HG03103 (cell line): ENCODE results near the gene CDC25A.
A peak's percentile ranks its signal among the peaks of the same experiment; 100 is the strongest.

Experiments
- ATAC-seq: cut with Tn5 transposase; IDR thresholded peaks from one replicate; pipeline ENCODE4 v1.9.1; 2021; ENCODE audit warnings: low read depth; ENCODE audit not compliant: unreplicated experiment

CDC25A gene

GRCh38 chr3:48143567-48143966 is 44.6 kb downstream of the CDC25A start:
- ATAC-seq: no peak

DNA sequence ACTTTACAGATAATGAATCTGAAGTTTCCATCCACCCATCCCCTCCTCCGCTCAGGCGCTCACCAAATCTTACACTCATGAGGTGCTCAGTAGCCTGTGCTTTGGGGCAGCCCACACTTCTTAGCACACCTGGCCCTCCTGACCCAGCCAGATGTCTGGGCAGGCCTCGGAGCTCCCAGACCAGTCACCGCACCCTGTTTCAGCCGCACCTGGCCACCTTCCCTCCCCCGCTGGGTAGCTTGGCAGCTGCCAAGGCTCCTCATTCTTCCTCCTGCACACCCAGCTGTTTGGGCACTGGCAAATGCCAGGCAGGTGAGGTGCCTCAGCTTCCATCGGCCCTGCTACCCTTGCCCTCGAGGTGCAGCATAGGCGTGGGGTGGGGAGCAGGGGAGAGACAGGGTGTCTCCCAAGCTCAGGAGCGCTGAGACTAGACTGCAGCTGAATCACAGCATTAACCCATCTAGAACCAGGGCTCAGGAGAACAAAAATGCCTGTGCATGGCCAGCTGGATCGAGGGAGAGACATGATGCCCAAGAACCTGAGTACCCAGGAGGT is 45.8 kb downstream of the CDC25A start:
- no peak for ATAC-seq

DNA sequence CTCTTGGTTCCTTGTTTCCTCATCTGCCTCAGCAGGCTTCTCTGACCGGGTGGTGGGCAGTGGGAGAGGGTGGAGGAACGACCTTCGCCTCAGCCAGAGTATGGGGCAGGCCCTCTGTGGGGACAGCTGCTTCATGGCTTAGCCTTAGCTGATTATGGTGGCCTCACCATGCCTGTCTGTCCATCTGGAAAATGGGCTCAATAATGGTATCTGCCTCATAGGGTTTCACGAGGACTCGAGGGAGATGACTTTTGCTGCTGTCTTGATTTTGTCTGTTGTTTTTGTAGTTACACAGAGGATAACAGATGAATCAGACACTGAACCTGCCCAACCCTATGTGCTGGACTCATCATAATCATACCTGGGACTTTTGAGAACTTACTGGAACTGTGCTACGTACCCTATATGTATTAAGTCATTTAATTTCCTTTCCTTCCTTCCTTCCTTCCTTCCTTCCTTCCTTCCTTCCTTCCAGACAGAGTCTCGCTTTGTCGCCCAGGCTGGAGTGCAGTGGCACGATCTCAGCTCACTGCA is 46.5 kb downstream of the CDC25A start:
- ATAC-seq: no peak

DNA sequence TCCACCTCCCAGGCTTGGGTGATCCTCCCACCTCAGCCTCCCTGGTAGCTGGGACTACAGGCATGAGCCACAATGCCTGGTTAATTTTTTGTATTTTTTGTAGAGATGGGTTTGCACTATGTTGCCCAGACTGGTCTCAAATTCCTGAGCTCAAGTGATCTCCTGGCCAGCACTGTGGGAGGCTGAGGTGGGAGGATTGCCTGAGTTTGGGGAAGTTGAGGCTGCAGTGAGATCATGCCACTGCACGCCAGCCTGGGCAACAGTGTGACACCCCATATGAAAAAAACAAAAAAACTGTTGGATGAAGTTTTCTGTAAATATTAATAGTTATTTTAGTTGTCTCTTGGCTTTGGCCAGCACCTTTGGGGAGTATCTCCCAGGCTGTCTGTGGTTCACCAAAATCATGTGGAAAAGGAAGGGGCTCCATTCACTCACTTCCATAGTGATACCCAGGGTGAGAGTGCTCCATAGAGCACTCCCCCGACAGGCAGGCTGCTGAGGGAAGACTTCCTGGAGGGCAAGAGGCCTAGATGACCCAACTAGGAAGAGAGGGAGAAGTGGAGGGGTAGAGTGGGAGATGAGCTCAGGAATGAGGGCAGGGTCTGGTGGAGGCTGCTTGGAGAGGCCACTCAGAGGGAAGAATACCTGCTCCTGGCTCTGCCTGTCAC is 47.1 kb downstream of the CDC25A start:
- no peak for ATAC-seq

DNA sequence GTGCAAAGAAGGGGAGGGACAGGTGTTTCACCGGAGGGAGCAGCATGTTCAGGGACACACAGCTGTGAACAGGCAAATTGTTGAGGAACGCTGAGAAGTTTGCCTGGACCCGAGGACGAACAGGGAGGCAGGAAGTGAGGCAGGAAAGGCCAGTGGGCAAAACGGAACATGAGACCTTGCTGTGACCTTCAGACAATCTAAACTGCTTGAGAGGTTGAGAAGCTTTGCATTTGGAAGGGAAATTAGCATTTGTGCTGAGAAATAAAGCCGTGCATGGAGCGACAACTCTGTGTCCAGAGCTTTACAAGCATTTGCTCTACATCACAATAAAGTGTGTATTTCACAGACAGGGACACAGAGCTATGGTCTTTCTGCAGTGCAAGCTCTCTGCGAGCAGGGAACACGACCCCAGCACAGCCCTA is 47.9 kb downstream of the CDC25A start:
- ATAC-seq: no peak

DNA sequence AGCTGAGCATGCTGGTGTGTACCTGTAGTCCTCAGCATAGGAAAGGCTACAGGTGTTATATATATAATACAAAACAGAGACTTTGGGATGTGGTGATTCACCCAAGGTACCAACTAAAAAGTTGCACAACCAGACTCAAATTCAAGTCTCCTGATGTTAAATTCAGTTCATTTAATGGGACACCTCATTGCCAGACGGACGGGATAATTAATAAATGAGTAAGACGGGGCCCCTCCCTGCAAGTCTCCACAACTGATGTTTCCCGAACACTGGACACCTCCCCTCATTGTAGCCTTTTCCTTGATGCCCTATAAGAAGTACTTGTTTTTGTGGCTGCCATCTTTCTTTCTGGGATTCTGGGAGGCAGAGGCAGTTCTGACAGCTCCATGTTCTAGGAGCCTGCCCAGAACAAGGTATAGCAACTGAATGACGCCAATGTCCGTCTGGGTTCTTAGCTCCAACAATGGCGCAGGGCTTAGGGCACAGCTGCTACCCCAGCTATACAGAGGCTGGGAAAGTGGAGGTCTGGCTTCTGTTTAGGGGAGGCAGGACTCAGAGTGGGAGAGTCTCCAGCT is 50.7 kb downstream of the CDC25A start:
- no peak for ATAC-seq

DNA sequence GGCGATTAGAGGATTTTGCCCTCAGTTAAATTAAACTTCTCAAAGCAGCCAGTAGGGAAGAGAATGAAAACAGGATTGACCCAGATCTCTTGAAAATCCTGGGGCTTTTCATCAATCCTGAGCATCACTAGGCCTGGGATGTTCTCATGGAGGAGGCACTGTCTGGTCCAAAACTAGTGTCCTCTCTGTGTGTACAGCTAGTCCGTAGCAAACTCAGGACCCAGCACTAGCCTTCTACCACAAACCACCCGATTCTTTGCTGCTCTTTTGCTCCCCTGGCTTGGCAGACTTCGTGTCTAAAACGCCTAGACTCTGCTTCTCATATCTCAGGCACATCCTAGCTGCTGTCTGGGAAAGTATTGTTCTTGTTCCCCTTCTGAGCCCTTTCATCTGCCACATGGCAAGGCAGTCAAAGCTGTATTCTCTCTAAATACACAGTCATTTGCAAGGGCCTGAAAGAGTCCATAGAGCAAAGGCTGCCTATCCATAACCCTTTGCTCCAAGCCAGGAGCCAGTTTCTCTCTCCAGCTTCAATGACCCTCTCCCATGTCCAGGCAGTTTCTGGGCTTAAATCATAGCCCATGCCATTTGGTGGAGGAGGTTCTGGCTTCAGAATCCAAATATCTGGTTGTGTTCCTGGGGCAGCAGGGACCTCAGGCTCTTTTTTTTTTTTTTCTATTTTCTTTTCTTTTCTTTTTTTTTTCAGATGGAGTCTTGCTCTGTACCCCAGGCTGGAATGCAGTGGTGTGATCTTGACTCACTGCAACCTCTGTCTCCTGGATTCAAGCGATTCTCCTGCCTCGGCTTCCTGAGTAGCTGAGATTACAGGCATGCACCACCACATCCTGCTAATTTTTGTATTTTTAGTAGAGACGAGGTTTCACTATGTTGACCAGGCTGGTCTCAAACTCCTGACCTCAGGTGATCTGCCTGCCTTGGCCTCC is 52.4 kb downstream of the CDC25A start:
- no peak for ATAC-seq

GRCh38 chr3:48130321-48130904 is 57.8 kb downstream of the CDC25A start:
- no peak for ATAC-seq

GRCh38 chr3:48129921-48130320 is 58.3 kb downstream of the CDC25A start:
- no peak for ATAC-seq

- ATAC-seq: no peak
These were observed 59.4 kb downstream of the CDC25A start for GRCh38 chr3:48128774-48129173.

- ATAC-seq: no peak
These were observed 62.2 kb downstream of the CDC25A start for GRCh38 chr3:48125886-48126622.

DNA sequence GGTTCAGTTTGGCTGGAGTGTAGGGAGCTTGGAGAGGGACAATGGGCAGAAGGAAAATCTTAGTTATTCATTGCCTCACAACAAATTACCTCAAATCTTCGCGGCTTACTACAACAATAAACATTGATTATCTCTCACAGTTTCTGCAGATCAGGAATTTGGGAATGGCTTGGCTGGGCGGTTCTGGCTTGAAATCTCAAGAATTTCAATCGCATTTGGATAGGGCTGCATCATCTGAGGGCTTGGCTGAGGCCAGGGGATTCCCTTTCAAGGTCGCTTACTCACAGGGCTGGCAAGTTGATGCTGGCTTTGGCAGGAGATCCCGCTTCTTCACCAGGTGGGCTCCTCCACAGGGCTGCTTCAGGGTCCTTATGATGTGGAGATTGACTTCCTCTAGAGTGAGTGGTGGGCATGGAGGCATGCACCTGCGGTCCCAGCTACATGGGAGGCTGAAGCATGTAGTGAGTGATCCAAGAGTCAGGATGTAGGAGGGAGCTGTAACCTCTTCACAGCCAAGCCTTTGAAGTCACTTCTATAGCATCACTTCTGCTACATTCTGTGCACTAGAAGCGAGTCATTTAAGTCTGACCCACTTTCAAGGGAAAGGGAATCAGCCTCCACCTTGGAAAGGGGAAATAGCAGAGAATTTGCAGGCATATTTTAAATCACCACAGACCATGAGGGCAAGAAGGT is 63.1 kb downstream of the CDC25A start:
- no peak for ATAC-seq

DNA sequence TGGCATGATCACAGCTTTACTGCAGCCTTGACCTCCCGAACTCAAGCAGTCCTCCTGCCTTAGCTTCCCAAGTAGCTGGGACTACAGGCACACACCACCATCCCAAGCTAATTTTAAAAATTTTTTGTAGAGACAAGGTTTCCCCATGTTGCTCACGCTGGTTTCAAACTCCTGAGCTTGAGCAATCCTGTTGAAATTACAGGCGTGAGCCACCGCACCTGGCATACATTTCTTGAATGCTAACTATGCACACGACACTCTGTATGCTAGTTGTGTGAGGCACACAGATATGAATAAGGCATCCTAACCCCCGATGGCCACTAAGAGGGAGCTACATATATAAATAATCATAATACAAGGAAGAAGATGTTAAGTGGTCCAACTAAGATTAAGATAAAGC is 64.9 kb downstream of the CDC25A start:
- ATAC-seq: no peak

- no peak for ATAC-seq
These were observed 65.7 kb downstream of the CDC25A start for GRCh38 chr3:48122504-48122903.

DNA sequence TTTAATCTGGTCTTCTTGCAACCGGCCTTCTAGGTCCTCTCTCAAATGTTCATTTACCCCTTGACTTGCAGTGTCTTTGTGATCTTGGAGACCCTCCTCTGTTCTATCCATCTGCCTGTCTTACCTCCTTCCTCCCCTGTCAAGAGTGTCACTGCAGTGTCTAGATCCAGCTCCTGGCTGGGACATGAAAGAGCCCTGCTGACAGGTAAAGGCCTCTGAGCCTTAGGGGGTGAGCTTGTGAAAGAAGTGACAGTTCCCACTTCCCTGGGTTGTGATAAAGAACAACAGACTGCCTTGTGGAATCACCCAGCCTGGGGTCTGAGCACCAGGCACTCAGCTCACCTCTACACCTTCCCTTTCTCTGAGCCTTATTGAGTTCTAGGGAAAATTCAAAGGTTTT is 68.0 kb downstream of the CDC25A start:
- no peak for ATAC-seq

- ATAC-seq: no peak
These were observed 68.6 kb downstream of the CDC25A start for GRCh38 chr3:48119505-48120193.

DNA sequence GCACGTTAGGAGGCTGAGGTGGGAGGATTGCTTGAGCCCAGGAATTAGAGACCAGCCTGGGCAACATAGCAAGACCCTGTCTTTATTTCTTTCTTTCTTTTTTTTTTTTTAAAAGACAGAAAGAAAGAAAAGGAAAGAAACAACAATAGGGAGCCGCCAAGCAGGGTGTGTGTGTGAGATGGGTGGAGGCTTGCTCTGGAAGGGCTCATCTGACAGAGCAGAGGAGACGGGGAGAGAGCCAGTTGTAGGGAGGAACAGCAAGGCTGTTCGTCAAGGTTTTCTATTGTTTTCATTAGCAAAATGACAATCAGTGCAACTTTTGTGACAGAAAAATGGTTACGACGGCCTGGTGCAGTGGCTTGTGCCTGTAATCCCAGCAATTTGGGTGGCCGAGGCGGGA is 69.3 kb downstream of the CDC25A start:
- no peak for ATAC-seq

DNA sequence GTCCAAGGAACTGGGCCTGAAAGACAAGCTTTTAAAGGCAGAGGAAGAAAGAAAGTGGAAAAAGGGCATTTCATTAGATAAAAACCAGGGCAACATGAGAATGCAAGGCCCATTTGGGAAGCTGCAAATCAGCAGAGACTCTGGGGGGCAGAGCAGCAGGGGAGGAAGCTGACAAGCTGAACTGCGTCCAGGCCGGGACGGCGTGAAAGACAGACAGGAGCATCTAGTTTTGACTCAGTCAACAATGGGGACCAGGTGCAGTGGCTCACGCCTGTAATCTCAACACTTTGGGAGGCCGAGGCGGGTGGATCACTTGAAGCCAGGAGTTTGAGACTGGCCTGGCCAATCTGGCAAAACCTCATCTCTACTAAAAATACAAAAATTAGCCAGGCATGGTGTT is 69.9 kb downstream of the CDC25A start:
- no peak for ATAC-seq

DNA sequence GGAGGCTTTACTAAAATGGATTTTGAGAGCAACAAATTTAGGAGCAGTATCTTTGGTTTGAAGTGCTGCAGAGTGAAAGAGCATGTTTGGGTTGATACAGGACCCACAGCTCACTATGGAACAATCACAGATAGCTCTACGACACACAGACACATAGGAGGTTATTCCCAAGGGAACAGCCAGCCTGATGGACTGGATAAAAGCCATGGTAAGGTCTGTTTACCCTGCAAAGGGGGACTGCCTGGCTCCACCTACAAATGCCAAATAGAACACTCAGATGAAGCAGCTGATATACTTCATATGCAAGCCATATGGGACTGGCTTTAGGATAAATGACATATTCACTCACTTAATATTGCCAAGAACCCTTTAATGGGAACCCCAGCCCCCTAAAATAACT is 75.4 kb downstream of the CDC25A start:
- ATAC-seq: peak; percentile 39
